Adrenal gland (tissue), 19 donors: ENCODE results near the gene CNKSR2. TPM values are rescaled to one million over a fixed set of nuclear protein-coding genes. Genes with fewer than 3 reads are reported as not detected.

Experiments
- DNase-seq, 7 donors: peaks; one replicate each; pipeline ENCODE4 v3.0.0-alpha.2; 2019 to 2020
- H3K27ac ChIP-seq, 5 donors: fragments of 200-600 bp; sonication (generic) in 4 of 5; 1 replicate in 3 of 5; 2 replicates in 2 of 5; pipeline versions ENCODE4 v1.5.1 to v1.8.0; 2016 to 2020; ENCODE audit warnings: mild to moderate bottlenecking in 1 of 5
- H3K27me3 ChIP-seq: fragments of 200-600 bp; 2 replicates; pipeline ENCODE4 v1.8.0; 2021
- H3K36me3 ChIP-seq, 2 donors: fragments of 200-600 bp; replicated peaks in 1 of 2; 1 replicate in 1 of 2; 2 replicates in 1 of 2; pipeline versions ENCODE4 v1.5.1 to v1.8.0; 2018 to 2022
- H3K4me1 ChIP-seq, 2 donors: fragments of 200-600 bp; replicated peaks in 1 of 2; 1 replicate in 1 of 2; 2 replicates in 1 of 2; pipeline versions ENCODE4 v1.5.1 to v1.8.0; 2018 to 2021
- H3K4me3 ChIP-seq, 4 donors: fragments of 200-600 bp; sonication (generic) in 3 of 4; one replicate each; pipeline ENCODE4 v1.5.1; 2016 to 2018
- H3K9me3 ChIP-seq, 3 donors: fragments of 200-600 bp; sonication (generic) in 1 of 3; replicated peaks in 1 of 3; 1 replicate in 2 of 3; 2 replicates in 1 of 3; pipeline versions ENCODE4 v1.5.1 to v1.8.0; 2016 to 2021
- CTCF ChIP-seq, 6 experiments: fragments of 450-650 bp in 4 of 6; fragments of 200-600 bp in 2 of 6; sonication (generic) in 1 of 6; IDR thresholded peaks; 1 replicate in 5 of 6; 2 replicates in 1 of 6; pipeline versions ENCODE4 v1.5.1 to v1.8.0; 2016 to 2021; ENCODE audit warnings: antibody characterized with exemption in 6 of 6, mild to moderate bottlenecking in 2 of 6, moderate library complexity in 1 of 6
- POLR2A ChIP-seq, 2 donors: fragments of 450-650 bp; IDR thresholded peaks; one replicate each; pipeline ENCODE4 v1.6.1; 2017; ENCODE audit warnings: antibody characterized with exemption in 2 of 2, mild to moderate bottlenecking in 2 of 2, moderate library complexity in 1 of 2
- WGBS, 4 donors: extraction: QIAGEN DNeasy Blood & Tissue Kit in 2 of 4; methylation state at CpG; one replicate each; pipeline versions ENCODE4 v1.1.5 to v1.1.7; 2013 to 2017; 5-methylcytosine and 5-hydroxymethylcytosine counted together
- intact Hi-C, 2 donors: fragments of 100-400 bp; cut with DNase I; formaldehyde crosslinking; loops; one replicate each; pipeline versions ENCODE4 v1.14.1 to v1.15.0; 2022 to 2023
- long read RNA-seq, 10 donors: library from polyadenylated mRNA in 3 of 10; unstranded in 2 of 10; stranded (forward) in 1 of 10; transcript quantifications; one replicate each; pipeline ENCODE4 v2.0.0 and lab custom pipeline, GENCODE V29; 2021 to 2026
- polyA plus RNA-seq, 3 donors: library from polyadenylated mRNA; stranded (reverse); fragments of 200-250 nt in 2 of 3; fragments of 350-450 nt in 1 of 3; fragmentation: Illumina TruSeq in 1 of 3; extraction: RNeasy Lipid Tissue Mini Kit (QIAGEN cat#74804) in 1 of 3; gene quantifications; one replicate each; pipeline ENCODE4 v1.2.3, GENCODE V29; 2013 to 2014
- total RNA-seq, 9 donors: library from RNA; depleted of rRNA in 4 of 9; stranded (reverse); fragments of >200 nt in 4 of 9; fragments of 120-200 nt in 1 of 9; fragmentation: NEBNext Ultra II Directional in 1 of 9; extraction: Animal tissue kit (Norgen Biotek cat#: 25700) in 1 of 9; gene quantifications; one replicate each; pipeline versions ENCODE4 v1.1.0 to v1.2.4, GENCODE V29; 2013 to 2023
- donor health status: healthy with polysubstance abuse.
- donor health status: Bipolar disorder and iron deficiency.
- donor health status: DM: yes; HTN: yes; CAD: no.
- donor health status: DM: no; HTN: no; CAD: no.
- donor health status: DM: no; HTN: no; CAD: no.
- donor health status: DM: yes; HTN: yes; CAD: no.

CNKSR2 gene
- total RNA-seq (10 to 100 TPM in 2 of 9 donors, 1 to 10 TPM in 7; 1.5 to 18.2 (median 3.4) TPM), polyA plus RNA-seq (1 to 10 TPM; 1.9 to 5.8 (median 5.1) TPM)
- long read RNA-seq, donor 1 = 0 reads
- long read RNA-seq, donor 2 = 0 reads
- long read RNA-seq, donor 3 = 0 reads
- long read RNA-seq, donor 4 = 0 reads
- long read RNA-seq, donor 5 = 0 reads
- long read RNA-seq, donor 6, partial matches to known transcripts = 3 of 5 reads
- long read RNA-seq, donor 6, other reads (novel, unspliced or antisense) = 2 of 5 reads
- long read RNA-seq, donor 7 = 0 reads
- long read RNA-seq, donor 8 = 0 reads
- long read RNA-seq, donor 9 = 0 reads
- long read RNA-seq, donor 10 = 0 reads

DNA sequence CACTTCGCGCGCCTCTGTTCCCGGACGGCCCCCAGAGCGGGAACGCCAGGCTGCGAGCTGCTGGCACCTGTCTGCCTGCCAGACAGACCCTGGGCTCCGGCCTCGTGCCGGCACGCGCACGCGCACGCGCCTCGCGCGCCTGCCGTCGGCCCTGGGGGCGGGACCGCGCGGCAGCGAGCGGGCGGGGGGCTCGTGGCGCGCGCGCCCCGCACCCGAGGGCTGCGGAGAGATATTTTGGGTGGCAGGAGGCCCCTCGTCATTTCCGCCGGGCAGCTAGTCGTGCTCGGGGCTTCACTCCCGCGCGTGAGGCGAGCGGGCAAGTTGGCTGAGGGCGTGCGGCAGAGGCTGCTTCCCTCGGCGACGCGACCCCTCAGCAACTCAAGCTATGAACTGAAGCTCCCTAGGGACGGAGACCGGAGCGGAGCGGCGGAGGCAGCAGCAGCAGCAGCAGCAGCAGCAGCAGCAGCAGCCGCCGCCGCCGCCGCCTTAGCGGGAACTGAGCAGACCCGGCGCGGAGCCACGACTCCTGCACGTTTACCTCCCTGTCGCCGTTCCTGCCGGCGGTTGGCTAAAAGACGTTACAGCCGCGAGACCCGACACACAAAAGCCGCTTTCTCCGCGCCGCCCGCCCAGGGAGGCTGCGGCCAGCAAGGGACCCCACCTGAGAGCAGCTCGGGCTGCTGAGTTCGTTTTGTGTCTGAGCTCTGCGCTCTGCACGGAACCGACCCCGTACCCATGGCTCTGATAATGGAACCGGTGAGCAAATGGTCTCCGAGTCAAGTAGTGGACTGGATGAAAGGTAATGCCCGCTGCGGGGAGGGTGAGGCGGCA is at the start of gene CNKSR2:
Gene CNKSR2 (plus strand): TSS at position 256 of the 831 bp plus-strand sequence. CDS start 480 bp downstream, at position 736.
- Histone ChIP-seq H3K4me3 (peak within 1 kb of the TSS in 1 of 4 donors; percentile 52), H3K9me3 (no peaks in the 10 kb centered on the region), H3K27me3 (peaks cover 26% of the 10 kb centered on the region), H3K4me1 (no peaks in the 10 kb centered on the region), H3K27ac (peak within 1 kb of the TSS in 1 of 5 donors; percentile 17), H3K36me3 (no peaks in the 10 kb centered on the region)
- peak in 6 of 7 donors; percentile 5 to 64 (median 22) for DNase-seq
- WGBS, 4 donors = 1 to 28% (median 9%) methylated on average over 3 to 94 of the region's 94 CpGs; no CpG with 5 or more reads in 1 of the 4 donors
- intact Hi-C loops = no loop called here
- no peak for TF ChIP-seq CTCF (IDR thresholded peaks at IDR 0.05)
- TF ChIP-seq POLR2A (IDR thresholded peaks at IDR 0.05) = no peak

GRCh38 chrX:21354725-21355124 is 19.5 kb upstream of the CNKSR2 start:
- no peak for DNase-seq
- H3K9me3 ChIP-seq = no peaks in the 10 kb centered on the region
- 70 to 78% (median 72%) methylated on average over 4 of the region's 4 CpGs for WGBS, 4 donors
- H3K27ac ChIP-seq = no peak overlapping the region
- intact Hi-C loops = no loop called here
- no peaks in the 10 kb centered on the region for H3K27me3 ChIP-seq
- no peaks in the 10 kb centered on the region for H3K4me1 ChIP-seq
- TF ChIP-seq POLR2A (IDR thresholded peaks at IDR 0.05) = no peak
- TF ChIP-seq CTCF (IDR thresholded peaks at IDR 0.05) = no peak
- no peak overlapping the region for H3K4me3 ChIP-seq
- H3K36me3 ChIP-seq = no peaks in the 10 kb centered on the region

DNA sequence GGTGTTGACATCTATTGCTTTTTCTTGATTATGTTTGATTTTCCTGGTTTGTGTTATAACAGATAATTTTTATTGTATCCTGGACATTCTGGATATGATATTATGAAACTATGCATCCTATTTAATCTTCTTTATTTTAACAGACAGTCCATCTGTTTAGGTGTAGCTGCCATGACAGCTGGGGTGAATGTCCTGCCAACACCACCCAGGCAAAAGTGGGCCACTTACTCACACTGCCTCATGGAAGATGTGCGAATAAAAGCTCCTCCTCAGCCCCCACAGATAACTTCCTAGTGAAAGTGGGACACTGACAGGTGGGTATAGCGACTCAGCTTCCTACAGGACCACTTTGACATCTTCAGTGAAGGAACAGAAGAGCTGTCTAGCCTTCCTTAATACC is 18.4 kb upstream of the CNKSR2 start:
- 45 to 69% (median 67%) methylated on average over 2 of the region's 2 CpGs for WGBS, 4 donors
- H3K27me3 ChIP-seq = no peaks in the 10 kb centered on the region
- H3K9me3 ChIP-seq = no peaks in the 10 kb centered on the region
- no peak overlapping the region for H3K4me3 ChIP-seq
- DNase-seq = no peak
- H3K27ac ChIP-seq = no peak overlapping the region
- no peaks in the 10 kb centered on the region for H3K4me1 ChIP-seq
- H3K36me3 ChIP-seq = no peaks in the 10 kb centered on the region
- TF ChIP-seq POLR2A (IDR thresholded peaks at IDR 0.05) = no peak
- intact Hi-C loops = no loop called here

DNA sequence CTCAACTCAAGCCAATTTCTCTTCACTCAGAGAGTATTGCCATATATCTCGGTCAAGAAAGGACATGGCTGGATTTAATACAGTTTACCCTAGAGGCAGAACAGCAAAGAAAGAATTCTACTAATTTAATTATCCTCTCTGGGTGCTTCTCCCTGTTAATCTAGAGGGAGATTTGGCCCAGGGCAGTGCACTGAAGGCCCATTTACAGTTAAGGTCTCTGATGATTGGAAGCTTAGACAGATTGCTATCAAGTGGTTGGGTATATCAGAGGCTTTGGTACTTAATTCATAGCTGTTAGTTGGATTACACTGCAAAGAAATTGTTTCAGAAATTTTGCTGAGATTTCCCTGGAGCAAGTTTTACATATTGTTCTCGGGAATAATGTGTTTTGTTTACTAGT is 4.6 kb upstream of the CNKSR2 start:
- Histone ChIP-seq H3K9me3 (no peaks in the 10 kb centered on the region), H3K4me1 (no peaks in the 10 kb centered on the region), H3K27me3 (peaks cover under 1% of the 10 kb centered on the region), H3K36me3 (no peaks in the 10 kb centered on the region), H3K27ac (no peak overlapping the region), H3K4me3 (no peak overlapping the region)
- TF ChIP-seq POLR2A (IDR thresholded peaks at IDR 0.05) = no peak
- no peak for TF ChIP-seq CTCF (IDR thresholded peaks at IDR 0.05)
- 53 to 76% (median 63%) methylated on average over 2 of the region's 2 CpGs for WGBS, 4 donors
- intact Hi-C loops = no loop called here
- DNase-seq = no peak
